HepG2 (cell line): ENCODE measurements around the gene FHL3. TPM values are rescaled to one million over a fixed set of nuclear protein-coding genes. Genes with fewer than 3 reads are reported as not detected.

Experiments
- AKAP8 ChIP-seq: sonication (generic); formaldehyde crosslinking; IDR thresholded peaks from 2 replicates; pipeline ENCODE4 v1.5.1; 2020; ENCODE audit warnings: mild to moderate bottlenecking, missing genetic modification reagents
- ARNTL ChIP-seq: sonication (generic); formaldehyde crosslinking; IDR thresholded peaks from 2 replicates; pipeline ENCODE4 v1.4.0; 2020; ENCODE audit warnings: mild to moderate bottlenecking, missing genetic modification reagents
- BCL6 ChIP-seq: IDR thresholded peaks from 2 replicates; pipeline ENCODE4 v1.6.1; 2016; ENCODE audit warnings: missing genetic modification reagents, missing compliant biosample characterization
- GMEB1 ChIP-seq: sonication (generic); formaldehyde crosslinking; IDR thresholded peaks from 2 replicates; pipeline ENCODE4 v1.5.1; 2020; ENCODE audit warnings: missing genetic modification reagents, mild to moderate bottlenecking, borderline replicate concordance
- IRX3 ChIP-seq: sonication (generic); formaldehyde crosslinking; IDR thresholded peaks from 2 replicates; pipeline ENCODE4 v1.8.1; 2023; ENCODE audit warnings: mild to moderate bottlenecking, low read depth, missing genetic modification reagents, borderline replicate concordance
- JUN ChIP-seq: sonication (generic); formaldehyde crosslinking; IDR thresholded peaks from 2 replicates; pipeline ENCODE4 v1.4.0; 2020; ENCODE audit warnings: mild to moderate bottlenecking, missing genetic modification reagents
- MAZ ChIP-seq, 2 experiments: sonication (generic) in 1 of 2; formaldehyde crosslinking in 1 of 2; IDR thresholded peaks; 2 replicates each; pipeline versions ENCODE4 v1.5.0 to v1.6.1; 2012 to 2020; ENCODE audit warnings: low read depth in 2 of 2, mild to moderate bottlenecking in 2 of 2, borderline replicate concordance in 1 of 2, improper control_type of control experiment in 1 of 2, low read length in 1 of 2, missing genetic modification reagents in 1 of 2, moderate library complexity in 1 of 2
- MTF2 ChIP-seq: sonication (generic); formaldehyde crosslinking; IDR thresholded peaks from 2 replicates; pipeline ENCODE4 v1.5.0; 2020; ENCODE audit warnings: missing genetic modification reagents, borderline replicate concordance
- REL ChIP-seq: sonication (generic); formaldehyde crosslinking; conservative IDR thresholded peaks from 2 replicates; pipeline ENCODE4 v1.8.0; 2022; ENCODE audit warnings: mild to moderate bottlenecking, missing genetic modification reagents, moderate library complexity
- SAFB2 ChIP-seq: sonication (generic); formaldehyde crosslinking; IDR thresholded peaks from 2 replicates; pipeline ENCODE4 v1.5.1; 2020; ENCODE audit warnings: missing genetic modification reagents, low read depth, mild to moderate bottlenecking, borderline replicate concordance
- YEATS4 ChIP-seq: sonication (generic); formaldehyde crosslinking; IDR thresholded peaks from 2 replicates; pipeline ENCODE4 v1.4.0; 2020; ENCODE audit warnings: missing genetic modification reagents, borderline replicate concordance
- ZNF329 ChIP-seq: sonication (generic); formaldehyde crosslinking; IDR thresholded peaks from 2 replicates; pipeline ENCODE4 v1.9.0; 2021; ENCODE audit warnings: low read depth, mild to moderate bottlenecking, missing genetic modification reagents
- ZNF510 ChIP-seq: sonication (generic); formaldehyde crosslinking; IDR thresholded peaks from 2 replicates; pipeline ENCODE4 v1.4.0; 2020; ENCODE audit warnings: low read depth, mild to moderate bottlenecking, missing genetic modification reagents
- ZNF574 ChIP-seq: sonication (generic); formaldehyde crosslinking; IDR thresholded peaks from 2 replicates; pipeline ENCODE4 v1.4.0; 2020; ENCODE audit warnings: missing genetic modification reagents
- ZNF646 ChIP-seq: sonication (generic); formaldehyde crosslinking; IDR thresholded peaks from 2 replicates; pipeline ENCODE4 v1.9.0; 2021; ENCODE audit warnings: mild to moderate bottlenecking, missing genetic modification reagents
- ZNF777 ChIP-seq: sonication (generic); formaldehyde crosslinking; IDR thresholded peaks from 2 replicates; pipeline ENCODE4 v1.4.0; 2020; ENCODE audit warnings: missing genetic modification reagents
- ZSCAN20 ChIP-seq: sonication (generic); formaldehyde crosslinking; IDR thresholded peaks from 2 replicates; pipeline ENCODE4 v1.4.0; 2020; ENCODE audit warnings: missing genetic modification reagents, mild to moderate bottlenecking, borderline replicate concordance
- polyA plus RNA-seq, 8 experiments: library from polyadenylated mRNA; depleted of rRNA in 3 of 8; stranded (reverse) in 7 of 8; unstranded in 1 of 8; fragments of >200 nt; fragmentation: Illumina TruSeq in 4 of 8; extraction: Trizol in 4 of 8; gene quantifications; 2 replicates each; pipeline versions ENCODE4 v1.2.1 to v1.2.3, GENCODE V29; 2011 to 2016; ENCODE audit warnings: low read depth in 4 of 8, missing spikeins in 1 of 8, mixed read lengths in 1 of 8; ENCODE audit not compliant: insufficient read depth in 1 of 8
- total RNA-seq, 5 experiments: library from RNA; depleted of rRNA; stranded (reverse); fragments of >200 nt; fragmentation: Illumina TruSeq; extraction: Trizol; gene quantifications; 2 replicates each; pipeline ENCODE4 v1.2.3, GENCODE V29; 2016; ENCODE audit warnings: low read depth in 1 of 5

The FHL3 gene
- total and polyA plus RNA-seq, 2 of the 13 experiments (the other 11 are each of a cell fraction or from before 2014, with no cell fraction given): 2.8 to 6.6 TPM

- TF ChIP-seq ZNF646 (CRISPR knock-in tag) (no peak), SAFB2 (CRISPR knock-in tag) (no peak), ZNF510 (CRISPR knock-in tag) (no peak), IRX3 (CRISPR knock-in tag) (0 out of 2 replicates have a peak, but pooled peaks have one; percentile 20), YEATS4 (CRISPR knock-in tag) (peak; percentile 43; the same call in 1 of the 2 replicates), ZNF329 (CRISPR knock-in tag) (peak; percentile 22; the same call in 1 of the 2 replicates), MAZ (IDR thresholded peaks at IDR 0.05; ENCODE audit: borderline replicate concordance, low read depth, low read length) (no peak), MAZ (CRISPR knock-in tag; IDR thresholded peaks at IDR 0.05; ENCODE audit: low read depth) (peak; percentile 40; the same call in 1 of the 2 replicates), AKAP8 (CRISPR knock-in tag) (no peak), REL (peak; percentile 58; the same call in 1 of the 2 replicates), BCL6 (CRISPR knock-in tag) (0 out of 2 replicates have a peak, but pooled peaks have one; percentile 13), ZSCAN20 (CRISPR knock-in tag) (peak; percentile 42; the same call in 1 of the 2 replicates), MTF2 (CRISPR knock-in tag) (0 out of 2 replicates have a peak, but pooled peaks have one; percentile 36), GMEB1 (peak; percentile 33; the same call in 1 of the 2 replicates), ZNF777 (CRISPR knock-in tag) (peak; percentile 85), ARNTL (CRISPR knock-in tag) (peak; percentile 53; the same call in 1 of the 2 replicates), ZNF574 (no peak), JUN (CRISPR knock-in tag) (no peak)
Observed at GRCh38 chr1:38046884-38047602, 41.7 kb upstream of the FHL3 start (continued).
